Measurements from ENCODE around the gene PRKACB. TPM values are rescaled to one million over a fixed set of nuclear protein-coding genes. Genes with fewer than 3 reads are reported as not detected.

PRKACB gene
- total and polyA plus RNA-seq, 4 donors: 68.2 to 361 (median 186) TPM

- Histone ChIP-seq H3K27me3 (ENCODE audit: control insufficient read depth, insufficient read depth, low read length) (no peaks in the 10 kb centered on the region), H3K36me3 (ENCODE audit: control insufficient read depth, insufficient read depth, low read length) (no peaks in the 10 kb centered on the region), H3K27ac (ENCODE audit: low read depth, low read length) (no peak overlapping the region), H3K4me1 (ENCODE audit: control insufficient read depth, insufficient read depth, low read length) (no peaks in the 10 kb centered on the region), H3K9me3 (ENCODE audit: control insufficient read depth, insufficient read depth, low read length) (no peaks in the 10 kb centered on the region), H3K4me3 (ENCODE audit: low read depth, low read length) (no peak overlapping the region)
- no CpG with 5 or more reads among the region's 2 CpGs for WGBS (ENCODE audit: insufficient coverage)
- DNase-seq (ENCODE audit: low read depth in 4 of 6, low spot score in 6 of 6): no peak
Measured at GRCh38 chr1:84259376-84259775, 115.3 kb downstream of the PRKACB start.

GRCh38 chr1:84259989-84260388 lies 115.9 kb downstream of the PRKACB start:
- Histone ChIP-seq H3K4me1 (ENCODE audit: control insufficient read depth, insufficient read depth, low read length) (no peaks in the 10 kb centered on the region), H3K9me3 (ENCODE audit: control insufficient read depth, insufficient read depth, low read length) (no peaks in the 10 kb centered on the region), H3K27me3 (ENCODE audit: control insufficient read depth, insufficient read depth, low read length) (no peaks in the 10 kb centered on the region), H3K4me3 (ENCODE audit: low read depth, low read length) (no peak overlapping the region), H3K36me3 (ENCODE audit: control insufficient read depth, insufficient read depth, low read length) (no peaks in the 10 kb centered on the region), H3K27ac (ENCODE audit: low read depth, low read length) (no peak overlapping the region)
- DNase-seq (ENCODE audit: low read depth in 4 of 6, low spot score in 6 of 6): no peak
- WGBS (ENCODE audit: insufficient coverage): no CpG with 5 or more reads among the region's 2 CpGs

GRCh38 chr1:84260852-84261518 lies 116.9 kb downstream of the PRKACB start:
- H3K27ac ChIP-seq (ENCODE audit: low read depth, low read length): no peak overlapping the region
- no peak overlapping the region for H3K4me3 ChIP-seq (ENCODE audit: low read depth, low read length)
- H3K9me3 ChIP-seq (ENCODE audit: control insufficient read depth, insufficient read depth, low read length): no peaks in the 10 kb centered on the region
- no peak for DNase-seq (ENCODE audit: low read depth in 4 of 6, low spot score in 6 of 6)
- H3K4me1 ChIP-seq (ENCODE audit: control insufficient read depth, insufficient read depth, low read length): no peaks in the 10 kb centered on the region
- no CpG with 5 or more reads among the region's 3 CpGs for WGBS (ENCODE audit: insufficient coverage)
- no peaks in the 10 kb centered on the region for H3K36me3 ChIP-seq (ENCODE audit: control insufficient read depth, insufficient read depth, low read length)
- no peaks in the 10 kb centered on the region for H3K27me3 ChIP-seq (ENCODE audit: control insufficient read depth, insufficient read depth, low read length)

- peak in 1 of 6 donors; percentile 42 for DNase-seq (ENCODE audit: low read depth in 4 of 6, low spot score in 6 of 6)
- Histone ChIP-seq H3K4me1 (ENCODE audit: control insufficient read depth, insufficient read depth, low read length) (no peaks in the 10 kb centered on the region), H3K4me3 (ENCODE audit: low read depth, low read length) (no peak overlapping the region), H3K27me3 (ENCODE audit: control insufficient read depth, insufficient read depth, low read length) (no peaks in the 10 kb centered on the region), H3K9me3 (ENCODE audit: control insufficient read depth, insufficient read depth, low read length) (no peaks in the 10 kb centered on the region), H3K36me3 (ENCODE audit: control insufficient read depth, insufficient read depth, low read length) (no peaks in the 10 kb centered on the region), H3K27ac (ENCODE audit: low read depth, low read length) (no peak overlapping the region)
- WGBS (ENCODE audit: insufficient coverage): 83% methylated on average over 2 of the region's 2 CpGs
Measured at GRCh38 chr1:84264961-84265360, 120.9 kb downstream of the PRKACB start.

- DNase-seq (ENCODE audit: low read depth in 4 of 6, low spot score in 6 of 6): no peak
- no peaks in the 10 kb centered on the region for H3K9me3 ChIP-seq (ENCODE audit: control insufficient read depth, insufficient read depth, low read length)
- H3K36me3 ChIP-seq (ENCODE audit: control insufficient read depth, insufficient read depth, low read length): no peaks in the 10 kb centered on the region
- H3K4me3 ChIP-seq (ENCODE audit: low read depth, low read length): no peak overlapping the region
- H3K4me1 ChIP-seq (ENCODE audit: control insufficient read depth, insufficient read depth, low read length): no peaks in the 10 kb centered on the region
- no peaks in the 10 kb centered on the region for H3K27me3 ChIP-seq (ENCODE audit: control insufficient read depth, insufficient read depth, low read length)
- WGBS (ENCODE audit: insufficient coverage): no CpG with 5 or more reads among the region's 3 CpGs
- no peak overlapping the region for H3K27ac ChIP-seq (ENCODE audit: low read depth, low read length)
Measured at GRCh38 chr1:84265867-84266266, 121.8 kb downstream of the PRKACB start.

- no peak for DNase-seq (ENCODE audit: low read depth in 4 of 6, low spot score in 6 of 6)
- no peaks in the 10 kb centered on the region for H3K4me1 ChIP-seq (ENCODE audit: control insufficient read depth, insufficient read depth, low read length)
- H3K36me3 ChIP-seq (ENCODE audit: control insufficient read depth, insufficient read depth, low read length): no peaks in the 10 kb centered on the region
- no peak overlapping the region for H3K4me3 ChIP-seq (ENCODE audit: low read depth, low read length)
- H3K27me3 ChIP-seq (ENCODE audit: control insufficient read depth, insufficient read depth, low read length): no peaks in the 10 kb centered on the region
- WGBS (ENCODE audit: insufficient coverage): 0% methylated on average over 1 of the region's 1 CpG
- H3K27ac ChIP-seq (ENCODE audit: low read depth, low read length): no peak overlapping the region
- H3K9me3 ChIP-seq (ENCODE audit: control insufficient read depth, insufficient read depth, low read length): no peaks in the 10 kb centered on the region
Measured at GRCh38 chr1:84266748-84267147, 122.7 kb downstream of the PRKACB start.

GRCh38 chr1:84267476-84267875 lies 123.4 kb downstream of the PRKACB start:
- no peak for DNase-seq (ENCODE audit: low read depth in 4 of 6, low spot score in 6 of 6)
- Histone ChIP-seq H3K9me3 (ENCODE audit: control insufficient read depth, insufficient read depth, low read length) (no peaks in the 10 kb centered on the region), H3K27me3 (ENCODE audit: control insufficient read depth, insufficient read depth, low read length) (no peaks in the 10 kb centered on the region), H3K27ac (ENCODE audit: low read depth, low read length) (no peak overlapping the region), H3K4me1 (ENCODE audit: control insufficient read depth, insufficient read depth, low read length) (no peaks in the 10 kb centered on the region), H3K36me3 (ENCODE audit: control insufficient read depth, insufficient read depth, low read length) (no peaks in the 10 kb centered on the region), H3K4me3 (ENCODE audit: low read depth, low read length) (no peak overlapping the region)

GRCh38 chr1:84268346-84268745 lies 124.3 kb downstream of the PRKACB start:
- H3K4me3 ChIP-seq (ENCODE audit: low read depth, low read length): no peak overlapping the region

GRCh38 chr1:84269306-84269705 lies 125.2 kb downstream of the PRKACB start:
- H3K9me3 ChIP-seq (ENCODE audit: control insufficient read depth, insufficient read depth, low read length): peaks cover 1% of the 10 kb centered on the region
- no peaks in the 10 kb centered on the region for H3K27me3 ChIP-seq (ENCODE audit: control insufficient read depth, insufficient read depth, low read length)
- no peaks in the 10 kb centered on the region for H3K36me3 ChIP-seq (ENCODE audit: control insufficient read depth, insufficient read depth, low read length)
- H3K4me1 ChIP-seq (ENCODE audit: control insufficient read depth, insufficient read depth, low read length): no peaks in the 10 kb centered on the region
- H3K4me3 ChIP-seq (ENCODE audit: low read depth, low read length): no peak overlapping the region
- no peak overlapping the region for H3K27ac ChIP-seq (ENCODE audit: low read depth, low read length)
- WGBS (ENCODE audit: insufficient coverage): 0% methylated on average over 1 of the region's 2 CpGs
- DNase-seq (ENCODE audit: low read depth in 4 of 6, low spot score in 6 of 6): no peak

More at GRCh38 chr1:84268346-84268745, 124.3 kb downstream of the PRKACB start:
- no peak for DNase-seq (ENCODE audit: low read depth in 4 of 6, low spot score in 6 of 6)
- no peaks in the 10 kb centered on the region for H3K27me3 ChIP-seq (ENCODE audit: control insufficient read depth, insufficient read depth, low read length)
- no peaks in the 10 kb centered on the region for H3K4me1 ChIP-seq (ENCODE audit: control insufficient read depth, insufficient read depth, low read length)
- WGBS (ENCODE audit: insufficient coverage): no CpG with 5 or more reads among the region's 1 CpG
- H3K27ac ChIP-seq (ENCODE audit: low read depth, low read length): no peak overlapping the region
- no peaks in the 10 kb centered on the region for H3K36me3 ChIP-seq (ENCODE audit: control insufficient read depth, insufficient read depth, low read length)
- H3K9me3 ChIP-seq (ENCODE audit: control insufficient read depth, insufficient read depth, low read length): peaks cover 1% of the 10 kb centered on the region

GRCh38 chr1:84271441-84272151 lies 127.5 kb downstream of the PRKACB start:
- DNase-seq (ENCODE audit: low read depth in 4 of 6, low spot score in 6 of 6): peak in 1 of 6 donors; percentile 13
- no peak overlapping the region for H3K27ac ChIP-seq (ENCODE audit: low read depth, low read length)

More at GRCh38 chr1:84271441-84272151, 127.5 kb downstream of the PRKACB start:
- H3K27me3 ChIP-seq (ENCODE audit: control insufficient read depth, insufficient read depth, low read length): no peaks in the 10 kb centered on the region
- no peaks in the 10 kb centered on the region for H3K4me1 ChIP-seq (ENCODE audit: control insufficient read depth, insufficient read depth, low read length)
- no peaks in the 10 kb centered on the region for H3K36me3 ChIP-seq (ENCODE audit: control insufficient read depth, insufficient read depth, low read length)
- H3K4me3 ChIP-seq (ENCODE audit: low read depth, low read length): no peak overlapping the region
- peaks cover 1% of the 10 kb centered on the region for H3K9me3 ChIP-seq (ENCODE audit: control insufficient read depth, insufficient read depth, low read length)
- 48% methylated on average over 6 of the region's 6 CpGs for whole genome bisulfite sequencing (ENCODE audit: insufficient coverage)

Data from spinal cord (tissue), 10 donors.